Measurements from ENCODE around the gene MDFIC.

DNA sequence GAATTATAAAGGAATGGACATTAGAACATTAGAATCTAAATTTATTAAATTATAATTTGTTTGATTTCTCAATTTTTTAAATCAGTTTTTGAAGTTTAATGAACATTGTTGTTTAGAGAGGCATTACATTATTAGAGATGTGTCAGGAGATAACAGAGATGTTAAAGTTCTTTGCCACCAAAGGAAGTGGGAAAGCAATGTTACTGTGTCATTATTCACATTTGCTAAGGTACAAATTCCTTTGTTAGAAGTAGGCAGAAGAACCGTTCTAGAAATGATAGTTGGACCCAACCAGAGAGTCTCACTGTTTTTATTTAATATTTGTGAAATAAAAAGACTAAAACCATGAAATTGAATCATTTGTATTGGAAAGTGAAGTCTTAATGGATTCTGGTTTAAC, 92.9 kb downstream of the MDFIC start:
- TF ChIP-seq POLR2A (IDR thresholded peaks at IDR 0.05): no peak
- TF ChIP-seq, protein P1, sequence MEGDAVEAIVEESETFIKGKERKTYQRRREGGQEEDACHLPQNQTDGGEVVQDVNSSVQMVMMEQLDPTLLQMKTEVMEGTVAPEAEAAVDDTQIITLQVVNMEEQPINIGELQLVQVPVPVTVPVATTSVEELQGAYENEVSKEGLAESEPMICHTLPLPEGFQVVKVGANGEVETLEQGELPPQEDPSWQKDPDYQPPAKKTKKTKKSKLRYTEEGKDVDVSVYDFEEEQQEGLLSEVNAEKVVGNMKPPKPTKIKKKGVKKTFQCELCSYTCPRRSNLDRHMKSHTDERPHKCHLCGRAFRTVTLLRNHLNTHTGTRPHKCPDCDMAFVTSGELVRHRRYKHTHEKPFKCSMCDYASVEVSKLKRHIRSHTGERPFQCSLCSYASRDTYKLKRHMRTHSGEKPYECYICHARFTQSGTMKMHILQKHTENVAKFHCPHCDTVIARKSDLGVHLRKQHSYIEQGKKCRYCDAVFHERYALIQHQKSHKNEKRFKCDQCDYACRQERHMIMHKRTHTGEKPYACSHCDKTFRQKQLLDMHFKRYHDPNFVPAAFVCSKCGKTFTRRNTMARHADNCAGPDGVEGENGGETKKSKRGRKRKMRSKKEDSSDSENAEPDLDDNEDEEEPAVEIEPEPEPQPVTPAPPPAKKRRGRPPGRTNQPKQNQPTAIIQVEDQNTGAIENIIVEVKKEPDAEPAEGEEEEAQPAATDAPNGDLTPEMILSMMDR (IDR thresholded peaks at IDR 0.05 in 8 of 11, conservative IDR thresholded peaks at IDR 0.05 in 3 of 11): no peak
